CD4-positive, alpha-beta T cell (primary cell): ENCODE data around the gene RAD18. TPM values are rescaled to one million over a fixed set of nuclear protein-coding genes. Genes with fewer than 3 reads are reported as not detected.

Source experiments
- ATAC-seq: fragments of 200-7000 bp; cut with Tn5 transposase; one replicate; pipeline ENCODE4 v1.10.0; 2022; ENCODE audit warnings: mild to moderate bottlenecking; ENCODE audit not compliant: poor library complexity
- CTCF ChIA-PET: fragments of 350-600 bp; sonication (Branson Sonifier 250); formaldehyde crosslinking; loops from one replicate; lab custom pipeline; 2021; ENCODE audit warnings: antibody characterized with exemption, inconsistent platforms; lab: Charles Lee
- POLR2A ChIA-PET: fragments of 350-600 bp; sonication (Branson Sonifier 250); formaldehyde crosslinking; loops from one replicate; lab custom pipeline; 2021; ENCODE audit warnings: antibody characterized with exemption, inconsistent platforms; lab: Charles Lee
- DNase-seq, 14 experiments: peaks; one replicate each; pipeline ENCODE4 v3.0.0-alpha.2; 2013 to 2020; ENCODE audit warnings: mixed read lengths in 2 of 14
- H3K27ac ChIP-seq, 2 donors: one replicate each; pipeline versions ENCODE4 v1.5.1 to v1.7.0; 2013; ENCODE audit warnings: low read length in 2 of 2, low read depth in 1 of 2, mild to moderate bottlenecking in 1 of 2
- H3K27me3 ChIP-seq, 2 experiments: 1 replicate in 1 of 2; 2 replicates in 1 of 2; pipeline versions ENCODE4 v1.6.1 to v1.7.0; 2013; ENCODE audit warnings: low read length in 2 of 2, control low read depth in 1 of 2, mild to moderate bottlenecking in 1 of 2, moderate library complexity in 1 of 2; ENCODE audit not compliant: insufficient read depth in 2 of 2, control insufficient read depth in 1 of 2
- H3K36me3 ChIP-seq: one replicate; pipeline ENCODE4 v1.6.1; 2013; ENCODE audit warnings: low read length, control low read depth; ENCODE audit not compliant: insufficient read depth
- H3K4me1 ChIP-seq: one replicate; pipeline ENCODE4 v1.6.1; 2013; ENCODE audit warnings: low read length, control low read depth; ENCODE audit not compliant: insufficient read depth
- H3K4me3 ChIP-seq: one replicate; pipeline ENCODE4 v1.5.1; 2013; ENCODE audit warnings: mild to moderate bottlenecking, low read length, moderate library complexity
- H3K9me3 ChIP-seq, 2 experiments: 1 replicate in 1 of 2; 2 replicates in 1 of 2; pipeline versions ENCODE4 v1.6.1 to v1.7.0; 2013; ENCODE audit warnings: low read length in 2 of 2, mild to moderate bottlenecking in 2 of 2, control low read depth in 1 of 2, moderate library complexity in 1 of 2; ENCODE audit not compliant: control insufficient read depth in 1 of 2, insufficient read depth in 1 of 2
- H3K27ac Mint-ChIP-seq: one replicate; pipeline ENCODE4 v1.8.0; 2020; ENCODE audit warnings: mixed read lengths
- H3K27me3 Mint-ChIP-seq: one replicate; pipeline ENCODE4 v1.8.0; 2021; ENCODE audit warnings: mixed read lengths
- H3K36me3 Mint-ChIP-seq: one replicate; pipeline ENCODE4 v1.8.0; 2021; ENCODE audit warnings: low read depth, mixed read lengths
- H3K4me1 Mint-ChIP-seq: one replicate; pipeline ENCODE4 v1.8.0; 2021; ENCODE audit warnings: low read depth, mixed read lengths
- H3K4me3 Mint-ChIP-seq: one replicate; pipeline ENCODE4 v1.8.0; 2020; ENCODE audit warnings: mild to moderate bottlenecking, mixed read lengths
- H3K9me3 Mint-ChIP-seq: one replicate; pipeline ENCODE4 v1.8.0; 2020; ENCODE audit warnings: mixed read lengths
- CTCF ChIP-seq: fragments of 200-600 bp; IDR thresholded peaks from one replicate; pipeline ENCODE4 v1.8.0; 2022; ENCODE audit warnings: antibody characterized with exemption, mild to moderate bottlenecking
- intact Hi-C, 2 experiments: fragments of 100-400 bp; cut with DNase I in 1 of 2; cut with micrococcal nuclease in 1 of 2; formaldehyde crosslinking; loops; one replicate each; pipeline versions ENCODE4 v1.15.1 to v1.9.0; 2023 to 2025; cut with DNase I, micrococcal nuclease
- total RNA-seq, 174 experiments: library from RNA in 2 of 174; stranded (reverse) in 2 of 174; gene quantifications; one replicate each; pipeline ENCODE4 v1.2.3 and lab custom pipeline; 2021 to 2026

The RAD18 gene
- total RNA-seq, 2 experiments from 2014 or later = 9.6 to 10.0 TPM

GRCh38 chr3:9000041-9000440 is 36.8 kb upstream of the RAD18 start:
- Mint-ChIP-seq H3K36me3 (no peaks in the 10 kb centered on the region), H3K4me1 (no peaks in the 10 kb centered on the region), H3K27ac (no peak overlapping the region), H3K27me3 (no peaks in the 10 kb centered on the region), H3K4me3 (no peak overlapping the region), H3K9me3 (no peaks in the 10 kb centered on the region)
- no peak for DNase-seq
- ATAC-seq = no peak
- TF ChIP-seq CTCF = no peak
- Histone ChIP-seq H3K9me3 (no peaks in the 10 kb centered on the region), H3K4me1 (no peaks in the 10 kb centered on the region), H3K4me3 (no peak overlapping the region), H3K27ac (no peak overlapping the region), H3K36me3 (no peaks in the 10 kb centered on the region), H3K27me3 (no peaks in the 10 kb centered on the region)
- POLR2A ChIA-PET = no interaction called here
- intact Hi-C loops = no loop called here
- CTCF ChIA-PET = no interaction called here

- H3K27me3 ChIP-seq = no peaks in the 10 kb centered on the region
These were observed 33.9 kb upstream of the RAD18 start for GRCh38 chr3:8997151-8997550.

GRCh38 chr3:8996681-8997121 is 33.4 kb upstream of the RAD18 start:
- Mint-ChIP-seq H3K36me3 (no peaks in the 10 kb centered on the region), H3K27me3 (no peaks in the 10 kb centered on the region), H3K4me3 (no peak overlapping the region), H3K9me3 (no peaks in the 10 kb centered on the region), H3K27ac (no peak overlapping the region), H3K4me1 (no peaks in the 10 kb centered on the region)
- no peaks in the 10 kb centered on the region for H3K36me3 ChIP-seq
- H3K27me3 ChIP-seq = no peaks in the 10 kb centered on the region
- POLR2A ChIA-PET = no interaction called here
- intact Hi-C loops = no loop called here
- H3K27ac ChIP-seq = no peak overlapping the region
- no peaks in the 10 kb centered on the region for H3K9me3 ChIP-seq
- DNase-seq (no peak), ATAC-seq (no peak)
- no peaks in the 10 kb centered on the region for H3K4me1 ChIP-seq
- no peak for TF ChIP-seq CTCF
- no peak overlapping the region for H3K4me3 ChIP-seq
- CTCF ChIA-PET = no interaction called here

More at GRCh38 chr3:8997151-8997550, 33.9 kb upstream of the RAD18 start:
- no peak for TF ChIP-seq CTCF
- Histone ChIP-seq H3K4me1 (no peaks in the 10 kb centered on the region), H3K9me3 (no peaks in the 10 kb centered on the region), H3K36me3 (no peaks in the 10 kb centered on the region), H3K4me3 (no peak overlapping the region), H3K27ac (no peak overlapping the region)
- Mint-ChIP-seq H3K4me3 (no peak overlapping the region), H3K4me1 (no peaks in the 10 kb centered on the region), H3K9me3 (no peaks in the 10 kb centered on the region), H3K27me3 (no peaks in the 10 kb centered on the region), H3K36me3 (no peaks in the 10 kb centered on the region), H3K27ac (no peak overlapping the region)
- ATAC-seq (no peak), DNase-seq (no peak)
- ChIA-PET CTCF (no interaction called here), POLR2A (no interaction called here)
- intact Hi-C loops = no loop called here
